ENCODE measurements around the gene SMIM21.

GRCh38 chr18:75472396-75472795 lies 44.9 kb upstream of the SMIM21 start:
- TF ChIP-seq CTCF (IDR thresholded peaks at IDR 0.05) = no peak
- no peak for TF ChIP-seq POLR2A (IDR thresholded peaks at IDR 0.05)
- no peak for TF ChIP-seq EP300 (IDR thresholded peaks at IDR 0.05)
